22Rv1 (cell line): ENCODE measurements around the gene CAMSAP2.

Experiments
- CTCF ChIP-seq: fragments of 450-650 bp; IDR thresholded peaks from 2 replicates; pipeline ENCODE4 v1.5.1; 2017; ENCODE audit warnings: mild to moderate bottlenecking
- ZFX ChIP-seq: fragments of 450-650 bp; IDR thresholded peaks from 2 replicates; pipeline ENCODE4 v1.6.1; 2017; ENCODE audit warnings: antibody characterized with exemption, borderline replicate concordance

GRCh38 chr1:200741551-200742207 is 3.0 kb downstream of the CAMSAP2 start:
- TF ChIP-seq CTCF (no peak), ZFX (no peak)
